GM20000 (cell line): Measurements from ENCODE around the gene FBXO9.

Experiments
- DNase-seq: peaks from one replicate; pipeline ENCODE4 v3.0.0; 2012; ENCODE audit warnings: low spot score
- CTCF ChIP-seq: IDR thresholded peaks from 2 replicates; pipeline ENCODE4 v1.5.1; 2012; ENCODE audit warnings: mild to moderate bottlenecking, control low read depth; ENCODE audit errors: extremely low read depth, missing control alignments

FBXO9 gene

GRCh38 chr6:53133961-53134360 is 68.8 kb downstream of the FBXO9 start:
- no peak for DNase-seq
- TF ChIP-seq CTCF, result no peak

GRCh38 chr6:53134601-53135235 is 69.5 kb downstream of the FBXO9 start:
- DNase-seq, result no peak
- no peak for TF ChIP-seq CTCF

GRCh38 chr6:53136000-53136609 is 70.9 kb downstream of the FBXO9 start:
- no peak for DNase-seq
- TF ChIP-seq CTCF, result no peak

GRCh38 chr6:53139841-53140413 is 74.7 kb downstream of the FBXO9 start:
- no peak for TF ChIP-seq CTCF
- no peak for DNase-seq

GRCh38 chr6:53142810-53143209 is 77.6 kb downstream of the FBXO9 start:
- DNase-seq, result no peak
- no peak for TF ChIP-seq CTCF

- TF ChIP-seq CTCF, result no peak
- DNase-seq, result no peak
Measured at GRCh38 chr6:53143710-53144109, 78.5 kb downstream of the FBXO9 start.

- no peak for TF ChIP-seq CTCF
- no peak for DNase-seq
Measured at GRCh38 chr6:53144802-53145201, 79.6 kb downstream of the FBXO9 start.
